ENCODE results near the gene ZFHX2.
A peak's percentile ranks its signal among the peaks of the same experiment; 100 is the strongest.

The ZFHX2 gene

DNA sequence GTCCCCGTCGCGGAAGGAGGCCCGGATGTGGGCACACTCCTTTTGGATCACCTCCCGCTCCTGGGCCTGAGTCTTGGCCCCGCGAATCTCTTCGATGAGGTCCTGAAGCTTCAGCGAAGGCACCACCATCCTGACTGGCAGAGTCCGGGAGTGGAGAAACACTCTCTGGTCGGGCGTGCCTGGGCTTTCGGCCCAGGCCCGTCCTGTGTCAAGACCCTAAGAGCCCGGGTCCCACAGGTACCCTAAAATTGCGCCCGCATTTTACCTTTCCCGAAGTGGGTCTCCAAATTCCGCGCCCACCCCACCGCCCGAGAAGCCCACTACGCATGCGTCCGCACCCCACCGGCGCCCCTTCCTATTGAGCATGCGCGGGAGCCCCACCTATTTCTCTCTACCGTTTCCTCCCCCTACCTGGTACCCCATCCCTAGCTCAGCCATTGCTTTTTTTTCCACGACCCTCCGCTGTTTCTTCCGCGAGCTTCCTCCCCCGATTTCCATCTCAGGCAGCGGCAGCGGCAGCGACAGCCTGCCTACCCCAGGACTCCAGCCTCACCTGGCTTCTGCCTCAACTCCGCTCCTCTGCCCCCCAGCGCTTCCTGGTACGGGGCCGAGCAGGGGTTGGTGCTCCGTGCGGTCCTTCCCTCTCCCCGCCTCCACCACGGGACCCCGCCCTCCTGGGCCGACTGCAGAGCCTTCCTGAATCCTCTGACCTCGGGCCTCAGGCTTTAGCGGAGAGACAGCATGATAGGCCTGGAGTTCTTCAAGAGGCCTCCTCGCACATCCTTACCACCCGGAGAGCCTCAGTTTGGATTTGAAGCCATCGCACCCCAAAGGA is 15.8 kb upstream of the ZFHX2 start, which contains the start of gene AP1G2:
Gene AP1G2, minus strand, starts transcription at position 606 of the 835 bp plus-strand sequence. Its CDS starts 477 bp downstream, at position 129.
- Histone ChIP-seq H3K79me2 (ENCODE audit: insufficient read depth, low read length) (peaks cover 13% of the 10 kb centered on the region), H3K4me2 (ENCODE audit: insufficient read depth, low read length) (peak within 1 kb of the TSS; percentile 97), H3K27ac (ENCODE audit: low read length) (peak within 1 kb of the TSS; percentile 90), H3K9ac (ENCODE audit: low read depth, low read length) (peak within 1 kb of the TSS; percentile 78), H3K27me3 (ENCODE audit: insufficient read depth, low read length, poor library complexity) (peaks cover 5% of the 10 kb centered on the region), H3K4me1 (ENCODE audit: insufficient read depth, low read length) (peaks cover 33% of the 10 kb centered on the region), H2AFZ (ENCODE audit: low read depth, low read length) (peak within 1 kb of the TSS; percentile 99), H4K20me1 (ENCODE audit: insufficient read depth, low read length) (peaks cover under 1% of the 10 kb centered on the region; the same call in 1 of the 2 replicates), H3K9me3 (ENCODE audit: insufficient read depth, low read length, severe bottlenecking) (no peaks in the 10 kb centered on the region), H3K4me3 (ENCODE audit: low read depth in 1 of 2, low read length in 2 of 2) (peak within 1 kb of the TSS; percentile 85 to 99), H3K36me3 (ENCODE audit: insufficient read depth, low read length) (peaks cover 44% of the 10 kb centered on the region)
- DNase-seq (peak; percentile 90), ATAC-seq (ENCODE audit: insufficient read depth, low read depth) (peak; percentile 91)
- TF ChIP-seq, protein P1, sequence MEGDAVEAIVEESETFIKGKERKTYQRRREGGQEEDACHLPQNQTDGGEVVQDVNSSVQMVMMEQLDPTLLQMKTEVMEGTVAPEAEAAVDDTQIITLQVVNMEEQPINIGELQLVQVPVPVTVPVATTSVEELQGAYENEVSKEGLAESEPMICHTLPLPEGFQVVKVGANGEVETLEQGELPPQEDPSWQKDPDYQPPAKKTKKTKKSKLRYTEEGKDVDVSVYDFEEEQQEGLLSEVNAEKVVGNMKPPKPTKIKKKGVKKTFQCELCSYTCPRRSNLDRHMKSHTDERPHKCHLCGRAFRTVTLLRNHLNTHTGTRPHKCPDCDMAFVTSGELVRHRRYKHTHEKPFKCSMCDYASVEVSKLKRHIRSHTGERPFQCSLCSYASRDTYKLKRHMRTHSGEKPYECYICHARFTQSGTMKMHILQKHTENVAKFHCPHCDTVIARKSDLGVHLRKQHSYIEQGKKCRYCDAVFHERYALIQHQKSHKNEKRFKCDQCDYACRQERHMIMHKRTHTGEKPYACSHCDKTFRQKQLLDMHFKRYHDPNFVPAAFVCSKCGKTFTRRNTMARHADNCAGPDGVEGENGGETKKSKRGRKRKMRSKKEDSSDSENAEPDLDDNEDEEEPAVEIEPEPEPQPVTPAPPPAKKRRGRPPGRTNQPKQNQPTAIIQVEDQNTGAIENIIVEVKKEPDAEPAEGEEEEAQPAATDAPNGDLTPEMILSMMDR (IDR thresholded peaks at IDR 0.05; ENCODE audit: borderline replicate concordance, extremely low read depth, low read length, poor library complexity, severe bottlenecking): peak; percentile 17
- TF ChIP-seq EZH2 (IDR thresholded peaks at IDR 0.05; ENCODE audit: borderline replicate concordance, low read depth, low read length, severe bottlenecking): no peak

- no peak for TF ChIP-seq EZH2 (IDR thresholded peaks at IDR 0.05; ENCODE audit: borderline replicate concordance, low read depth, low read length, severe bottlenecking)
- TF ChIP-seq, protein P1 (IDR thresholded peaks at IDR 0.05; ENCODE audit: borderline replicate concordance, extremely low read depth, low read length, poor library complexity, severe bottlenecking): no peak
- Histone ChIP-seq H3K27ac (ENCODE audit: low read length) (peak overlapping the region; percentile 90), H3K79me2 (ENCODE audit: insufficient read depth, low read length) (peaks cover 13% of the 10 kb centered on the region), H2AFZ (ENCODE audit: low read depth, low read length) (peak overlapping the region; percentile 99), H4K20me1 (ENCODE audit: insufficient read depth, low read length) (peaks cover 4% of the 10 kb centered on the region; the same call in 1 of the 2 replicates), H3K9ac (ENCODE audit: low read depth, low read length) (peak overlapping the region; percentile 78), H3K9me3 (ENCODE audit: insufficient read depth, low read length, severe bottlenecking) (no peaks in the 10 kb centered on the region), H3K4me2 (ENCODE audit: insufficient read depth, low read length) (peak overlapping the region; percentile 97), H3K4me1 (ENCODE audit: insufficient read depth, low read length) (peaks cover 33% of the 10 kb centered on the region), H3K27me3 (ENCODE audit: insufficient read depth, low read length, poor library complexity) (peaks cover 2% of the 10 kb centered on the region), H3K36me3 (ENCODE audit: insufficient read depth, low read length) (peaks cover 50% of the 10 kb centered on the region), H3K4me3 (ENCODE audit: low read depth in 1 of 2, low read length in 2 of 2) (peak overlapping the region; percentile 85 to 99)
- ATAC-seq (ENCODE audit: insufficient read depth, low read depth) (no peak), DNase-seq (no peak)
These were observed 15.2 kb upstream of the ZFHX2 start for GRCh38 chr14:23566778-23567185.

DNA sequence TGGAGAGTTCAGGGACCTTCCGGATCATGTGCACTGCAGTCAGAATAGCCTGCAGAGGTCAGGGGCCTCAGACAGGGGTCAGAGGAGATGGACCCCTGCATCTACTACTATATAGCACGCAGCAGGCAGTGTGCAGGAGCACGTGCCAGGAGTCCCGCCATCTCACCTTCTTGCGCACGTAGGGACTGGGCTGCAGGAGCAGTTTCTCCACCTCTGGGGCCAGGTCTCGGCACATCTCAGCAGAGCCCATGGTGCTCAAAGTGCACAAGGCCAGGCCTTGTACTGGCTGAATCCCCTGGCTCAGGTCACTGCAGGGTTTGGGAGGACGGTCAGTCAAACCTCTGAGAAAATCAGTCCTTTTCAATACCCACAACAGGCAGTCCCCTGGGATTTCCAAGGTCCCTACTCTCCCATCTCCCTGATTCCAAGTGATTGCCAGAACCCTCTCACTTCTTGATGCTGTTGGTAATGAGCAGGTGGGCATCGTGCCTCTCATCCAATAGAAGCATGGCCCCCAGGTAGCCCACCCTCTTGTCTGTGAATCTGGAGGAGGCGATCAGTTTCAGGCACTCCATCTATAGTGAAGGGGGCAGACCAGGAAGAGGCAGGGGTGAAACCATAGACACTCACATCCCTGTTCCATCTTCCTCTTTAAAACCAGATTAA is 14.7 kb upstream of the ZFHX2 start:
- H3K27me3 ChIP-seq (ENCODE audit: insufficient read depth, low read length, poor library complexity): no peaks in the 10 kb centered on the region
- peak overlapping the region; percentile 90 for H3K27ac ChIP-seq (ENCODE audit: low read length)
- no peak for ATAC-seq (ENCODE audit: insufficient read depth, low read depth)

More for the DNA sequence above, 14.7 kb upstream of the ZFHX2 start:
- peaks cover 4% of the 10 kb centered on the region; the same call in 1 of the 2 replicates for H4K20me1 ChIP-seq (ENCODE audit: insufficient read depth, low read length)
- no peaks in the 10 kb centered on the region for H3K9me3 ChIP-seq (ENCODE audit: insufficient read depth, low read length, severe bottlenecking)
- TF ChIP-seq EZH2 (IDR thresholded peaks at IDR 0.05; ENCODE audit: borderline replicate concordance, low read depth, low read length, severe bottlenecking): no peak
- TF ChIP-seq, protein P1 (IDR thresholded peaks at IDR 0.05; ENCODE audit: borderline replicate concordance, extremely low read depth, low read length, poor library complexity, severe bottlenecking): no peak
- H3K4me3 ChIP-seq (ENCODE audit: low read depth in 1 of 2, low read length in 2 of 2): peak overlapping the region in 1 of 2 experiments; percentile 99; a peak in 2 of 4 replicates
- H3K9ac ChIP-seq (ENCODE audit: low read depth, low read length): peak overlapping the region; percentile 78
- peak overlapping the region; percentile 97 for H3K4me2 ChIP-seq (ENCODE audit: insufficient read depth, low read length)
- peaks cover 13% of the 10 kb centered on the region for H3K79me2 ChIP-seq (ENCODE audit: insufficient read depth, low read length)
- peaks cover 56% of the 10 kb centered on the region for H3K36me3 ChIP-seq (ENCODE audit: insufficient read depth, low read length)
- peak overlapping the region; percentile 99; the same call in 1 of the 2 replicates for H2AFZ ChIP-seq (ENCODE audit: low read depth, low read length)
- H3K4me1 ChIP-seq (ENCODE audit: insufficient read depth, low read length): peaks cover 33% of the 10 kb centered on the region
- DNase-seq: no peak
